22Rv1 (cell line): Measurements from ENCODE around the gene P2RX7.
"Not testable (repeated sequence)": the region's sequence is repeated elsewhere in the genome, so short reads cannot be mapped to it uniquely, and the experiment has no call there.

Experiments used
- H3K27ac ChIP-seq: fragments of 450-650 bp; 2 replicates; pipeline ENCODE4 v1.5.1; 2017
- CTCF ChIP-seq: fragments of 450-650 bp; IDR thresholded peaks from 2 replicates; pipeline ENCODE4 v1.5.1; 2017; ENCODE audit warnings: mild to moderate bottlenecking
- ZFX ChIP-seq: fragments of 450-650 bp; IDR thresholded peaks from 2 replicates; pipeline ENCODE4 v1.6.1; 2017; ENCODE audit warnings: antibody characterized with exemption, borderline replicate concordance

The P2RX7 gene

DNA sequence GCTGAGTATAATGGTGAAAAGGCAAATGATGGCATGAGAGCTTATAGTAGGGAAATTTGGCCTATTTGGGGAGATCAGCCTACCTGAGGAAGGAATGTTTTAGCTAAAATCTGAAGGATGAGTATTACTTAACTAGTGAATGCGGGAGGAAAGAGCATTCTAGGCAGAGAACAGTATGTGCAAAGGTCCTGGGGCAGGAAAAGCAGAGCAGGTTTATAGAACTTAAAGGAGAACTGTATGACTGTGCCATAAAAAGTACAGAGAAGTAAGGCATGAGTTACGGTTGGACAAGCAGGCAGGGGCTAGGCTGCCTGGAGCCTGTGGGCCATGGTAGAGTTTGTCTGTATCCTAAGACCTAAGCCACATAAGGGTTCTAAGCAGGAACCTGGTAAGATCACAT, 55.6 kb downstream of the P2RX7 start:
- no peak overlapping the region for H3K27ac ChIP-seq
- TF ChIP-seq ZFX = no peak
- TF ChIP-seq CTCF = no peak

DNA sequence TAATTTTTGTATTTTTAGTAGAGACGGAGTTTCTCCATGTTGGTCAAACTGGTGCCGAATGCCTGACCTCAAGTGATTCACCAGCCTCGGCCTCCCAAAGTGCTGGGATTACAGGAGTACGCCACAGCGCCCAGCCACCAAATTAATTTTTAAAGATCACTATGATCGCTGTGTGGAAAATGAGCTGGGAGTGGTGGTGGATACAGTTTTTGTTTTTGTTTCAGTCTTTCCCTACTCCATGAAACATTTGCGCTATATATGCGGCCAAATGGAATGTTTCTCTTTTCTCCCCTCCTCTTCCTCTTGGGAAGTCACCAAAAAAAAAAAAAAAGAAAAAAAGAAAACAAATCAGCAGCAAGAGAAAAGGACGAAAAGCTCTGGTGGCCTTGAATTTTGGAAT, 56.5 kb downstream of the P2RX7 start:
- H3K27ac ChIP-seq = no peak overlapping the region
- no peak for TF ChIP-seq ZFX
- no peak for TF ChIP-seq CTCF

- no peak overlapping the region for H3K27ac ChIP-seq
- TF ChIP-seq CTCF = no peak
- TF ChIP-seq ZFX = no peak
Observed at GRCh38 chr12:121189619-121190155, 57.0 kb downstream of the P2RX7 start.

- no peak overlapping the region for H3K27ac ChIP-seq
- TF ChIP-seq ZFX (no peak), CTCF (no peak)
Observed at GRCh38 chr12:121190523-121191031, 57.9 kb downstream of the P2RX7 start.

DNA sequence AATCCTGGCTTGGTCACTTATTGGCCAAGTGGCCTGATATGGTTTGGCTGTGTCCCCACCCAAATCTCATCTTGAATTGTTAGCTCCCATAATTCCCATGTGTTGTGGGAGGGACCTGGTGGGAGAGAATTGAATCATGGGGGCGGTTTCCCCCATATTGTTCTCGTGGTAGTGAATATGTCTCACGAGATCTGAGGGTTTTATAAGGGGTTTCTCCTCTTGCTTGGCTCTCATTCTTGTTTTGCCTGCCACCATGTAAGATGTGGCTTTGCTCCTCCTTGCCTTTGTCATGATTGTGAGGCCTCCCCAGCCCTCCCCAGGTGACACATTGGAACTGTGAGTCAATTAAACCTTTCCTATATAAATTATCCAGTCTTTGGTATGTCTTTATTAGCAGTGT, 58.5 kb downstream of the P2RX7 start:
- no peak overlapping the region for H3K27ac ChIP-seq
- no peak for TF ChIP-seq CTCF

DNA sequence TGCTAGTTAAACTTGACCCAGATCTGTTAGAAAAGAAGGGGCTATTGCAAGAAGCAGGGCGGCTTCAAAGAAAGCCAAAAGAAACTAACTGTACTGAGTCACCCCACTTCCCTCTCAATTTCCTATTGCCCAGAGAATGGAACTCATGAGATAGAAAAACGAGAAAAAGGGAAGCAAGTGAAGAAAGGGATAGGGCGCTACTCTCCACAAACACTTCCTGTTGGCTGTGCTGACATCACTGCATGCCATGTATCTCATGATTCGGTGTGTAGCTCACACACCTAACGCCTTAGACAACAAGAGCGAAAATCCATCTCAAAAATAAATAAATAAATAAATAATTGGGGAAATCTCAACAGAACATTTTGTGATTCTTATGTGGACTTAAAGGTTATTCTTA, 64.2 kb downstream of the P2RX7 start:
- TF ChIP-seq CTCF (no peak), ZFX (no peak)

GRCh38 chr12:121198949-121199348, 66.3 kb downstream of the P2RX7 start:
- no peak overlapping the region for H3K27ac ChIP-seq
- TF ChIP-seq ZFX (no peak), CTCF (no peak)

More for the DNA sequence above, 64.2 kb downstream of the P2RX7 start:
- no peak overlapping the region for H3K27ac ChIP-seq

- not testable (repeated sequence) for H3K27ac ChIP-seq
Observed at GRCh38 chr12:121201140-121201539, 68.5 kb downstream of the P2RX7 start.
